ENCODE measurements around the gene ESR1.

GRCh38 chr6:152142105-152142504, 334.6 kb downstream of the ESR1 start:
- no peak for TF ChIP-seq CTCF (IDR thresholded peaks at IDR 0.05)
- no peak for TF ChIP-seq POLR2A (IDR thresholded peaks at IDR 0.05)

All from suprapubic skin (tissue), 3 donors.